SJSA1 (cell line): Measurements from ENCODE around the gene VEZF1. TPM values are rescaled to one million over a fixed set of nuclear protein-coding genes. Genes with fewer than 3 reads are reported as not detected.

Experiments used
- DNase-seq, 2 experiments: peaks; one replicate each; pipeline ENCODE4 v3.0.0-alpha.2; 2015 to 2020; ENCODE audit warnings: low spot score in 2 of 2, low read depth in 1 of 2
- H3K27ac ChIP-seq: fragments of 250-450 bp; sonication (Bioruptor Pico); 2 replicates; pipeline ENCODE4 v1.5.1; 2020; ENCODE audit warnings: mild to moderate bottlenecking, moderate library complexity
- H3K27me3 ChIP-seq: fragments of 250-450 bp; sonication (Bioruptor Pico); replicated peaks from 2 replicates; pipeline ENCODE4 v1.5.1; 2020; ENCODE audit warnings: mild to moderate bottlenecking, moderate library complexity
- H3K36me3 ChIP-seq: fragments of 250-450 bp; sonication (Bioruptor Pico); 2 replicates; pipeline ENCODE4 v1.5.1; 2020; ENCODE audit warnings: mild to moderate bottlenecking
- H3K4me1 ChIP-seq: fragments of 250-450 bp; sonication (Bioruptor Pico); replicated peaks from 2 replicates; pipeline ENCODE4 v1.6.1; 2021; ENCODE audit warnings: mild to moderate bottlenecking
- H3K4me3 ChIP-seq: fragments of 250-450 bp; sonication (Bioruptor Pico); 2 replicates; pipeline ENCODE4 v1.5.1; 2020; ENCODE audit warnings: mild to moderate bottlenecking
- H3K9me3 ChIP-seq: fragments of 250-450 bp; sonication (Bioruptor Pico); replicated peaks from 2 replicates; pipeline ENCODE4 v1.5.1; 2020; ENCODE audit warnings: mild to moderate bottlenecking
- total RNA-seq: library from RNA; depleted of rRNA; stranded (reverse); fragments of >200 nt; shearing (Covaris generic); gene quantifications from 2 replicates; pipeline ENCODE4 v1.2.3, GENCODE V29; 2014

The VEZF1 gene
- total RNA-seq, 1 experiment from 2014 or later: 116 TPM

DNA sequence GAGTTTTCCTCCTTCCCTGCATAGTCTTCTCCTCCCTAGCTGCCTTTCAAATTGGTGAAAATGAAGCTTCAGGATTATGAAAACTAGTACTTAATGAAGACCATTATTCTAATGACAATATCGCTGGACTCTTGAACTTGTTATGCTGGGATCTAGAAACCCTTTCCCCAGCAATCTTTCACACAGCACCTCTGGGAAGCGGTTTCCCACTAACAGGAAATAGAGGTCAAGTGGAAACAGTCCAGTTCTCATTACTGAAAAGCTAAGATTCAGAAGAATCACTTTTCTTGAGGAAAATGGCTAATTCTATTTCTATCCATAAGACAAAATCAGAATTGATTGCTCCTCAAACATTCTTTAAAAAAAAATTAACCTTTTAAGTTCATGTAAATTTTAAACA lies 2.0 kb upstream of the VEZF1 start:
- no peak overlapping the region for H3K27ac ChIP-seq

DNA sequence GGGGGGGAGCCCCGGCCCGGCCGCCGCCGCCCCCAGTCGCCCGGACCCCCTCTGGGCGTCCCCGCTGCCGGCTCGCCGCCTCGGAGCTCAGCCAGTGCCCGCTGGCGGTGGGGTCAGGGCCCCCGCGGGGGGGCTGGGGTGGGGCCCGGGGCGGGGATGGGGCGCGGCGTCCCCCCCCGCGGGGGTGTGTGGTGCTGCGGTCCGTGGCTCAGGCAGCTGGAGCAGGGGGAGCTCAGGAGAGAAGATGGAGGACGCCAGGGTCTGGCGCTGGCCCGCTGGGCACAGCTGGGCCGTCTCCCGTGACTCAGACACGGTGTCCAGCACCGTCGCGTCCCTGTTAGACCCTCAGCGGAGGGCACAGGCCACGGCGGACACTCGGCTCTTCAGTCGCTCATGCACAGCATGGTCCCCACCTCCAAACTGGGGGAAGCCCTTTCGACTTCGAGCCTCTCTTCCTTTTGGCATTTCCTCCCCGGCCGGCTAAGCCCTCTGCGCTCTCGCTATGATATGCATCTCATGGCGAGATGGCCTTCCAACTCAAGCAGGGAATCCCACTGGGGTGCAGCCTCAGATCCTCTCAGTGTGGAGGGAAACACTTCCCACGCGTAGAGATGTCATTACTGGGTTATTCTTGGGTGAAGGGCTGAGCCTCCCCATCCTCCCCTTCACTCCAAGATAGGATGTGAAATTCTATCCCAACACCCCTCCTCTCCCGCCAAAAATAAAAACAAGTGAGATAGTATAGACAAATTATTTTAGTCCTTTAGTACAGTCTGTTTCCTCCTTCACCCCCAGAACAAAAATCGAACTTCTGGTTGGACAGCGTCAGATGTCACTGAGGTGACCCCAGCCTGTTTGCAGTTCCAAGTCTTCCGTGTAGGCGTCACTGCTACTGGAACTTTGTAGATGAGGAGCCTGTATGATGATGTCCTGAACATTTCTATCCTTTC lies 522 bp upstream of the VEZF1 start:
- no peaks in the 10 kb centered on the region for H3K27me3 ChIP-seq
- peaks cover 52% of the 10 kb centered on the region for H3K36me3 ChIP-seq
- H3K27ac ChIP-seq: peak overlapping the region; percentile 91
- H3K4me3 ChIP-seq: peak overlapping the region; percentile 82
- peaks cover 48% of the 10 kb centered on the region for H3K4me1 ChIP-seq
- H3K9me3 ChIP-seq: no peaks in the 10 kb centered on the region
- DNase-seq: peak; percentile 85

More for the DNA sequence above, 2.0 kb upstream of the VEZF1 start:
- DNase-seq: no peak
- no peak overlapping the region for H3K4me3 ChIP-seq
- no peaks in the 10 kb centered on the region for H3K27me3 ChIP-seq
- peaks cover 47% of the 10 kb centered on the region for H3K36me3 ChIP-seq
- peaks cover 33% of the 10 kb centered on the region for H3K4me1 ChIP-seq
- H3K9me3 ChIP-seq: no peaks in the 10 kb centered on the region

DNA sequence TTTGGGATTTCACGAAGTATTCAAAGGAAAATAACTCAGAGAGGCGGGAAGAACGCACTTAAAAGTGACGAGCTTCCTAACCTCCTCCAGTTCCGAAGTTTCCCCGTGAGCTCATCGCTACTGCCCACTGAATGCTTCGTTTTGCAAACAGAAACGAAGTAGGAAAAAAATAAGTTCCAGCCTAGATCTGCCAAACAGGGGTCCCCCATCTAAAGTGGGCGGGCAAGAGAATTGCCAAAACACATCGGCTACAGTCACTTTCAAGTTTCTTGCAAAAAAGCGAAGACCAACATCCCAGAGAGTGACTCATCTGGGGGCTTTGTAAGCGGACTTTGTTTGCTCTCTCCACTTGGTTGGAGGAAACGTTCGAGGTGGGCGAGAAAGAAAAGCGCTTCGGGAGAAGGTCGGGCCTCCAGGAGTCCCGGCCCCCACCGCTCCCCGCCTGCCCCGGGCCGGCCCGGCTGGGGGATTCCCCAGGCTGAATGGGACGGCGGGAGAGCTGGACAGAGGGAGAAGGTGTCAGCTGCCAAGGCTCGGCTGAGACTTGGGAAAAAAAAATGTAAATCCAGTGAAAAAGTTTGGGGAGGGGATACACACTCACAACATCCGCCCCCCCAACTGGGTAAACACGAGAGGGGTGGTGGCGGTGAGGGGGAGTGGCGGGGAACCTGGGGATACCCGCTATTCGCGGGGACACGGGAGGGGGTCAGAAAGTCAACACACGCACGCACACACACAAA lies 1.0 kb downstream of the VEZF1 start:
- Histone ChIP-seq H3K27me3 (no peaks in the 10 kb centered on the region), H3K36me3 (peaks cover 56% of the 10 kb centered on the region), H3K27ac (peak overlapping the region; percentile 91), H3K4me1 (peaks cover 52% of the 10 kb centered on the region), H3K9me3 (no peaks in the 10 kb centered on the region), H3K4me3 (peak overlapping the region; percentile 82)
- peak; percentile 91 to 94 for DNase-seq

DNA sequence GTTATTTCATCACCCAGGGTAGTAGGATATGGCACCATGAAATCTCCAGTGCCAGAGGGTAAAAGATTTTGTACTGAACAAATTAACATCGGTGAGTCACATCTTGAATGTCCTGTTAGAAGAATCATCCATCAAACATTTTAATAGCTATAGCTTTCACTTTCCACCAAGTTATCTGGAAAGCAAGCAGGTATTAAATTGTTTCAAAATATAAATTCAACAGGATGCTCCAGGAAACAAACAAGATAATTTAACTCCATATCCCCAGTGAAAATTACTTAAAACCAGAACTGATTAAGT lies 2.4 kb downstream of the VEZF1 start:
- DNase-seq: peak in 1 of 2 experiments; percentile 60
- peaks cover 50% of the 10 kb centered on the region for H3K4me1 ChIP-seq

DNA sequence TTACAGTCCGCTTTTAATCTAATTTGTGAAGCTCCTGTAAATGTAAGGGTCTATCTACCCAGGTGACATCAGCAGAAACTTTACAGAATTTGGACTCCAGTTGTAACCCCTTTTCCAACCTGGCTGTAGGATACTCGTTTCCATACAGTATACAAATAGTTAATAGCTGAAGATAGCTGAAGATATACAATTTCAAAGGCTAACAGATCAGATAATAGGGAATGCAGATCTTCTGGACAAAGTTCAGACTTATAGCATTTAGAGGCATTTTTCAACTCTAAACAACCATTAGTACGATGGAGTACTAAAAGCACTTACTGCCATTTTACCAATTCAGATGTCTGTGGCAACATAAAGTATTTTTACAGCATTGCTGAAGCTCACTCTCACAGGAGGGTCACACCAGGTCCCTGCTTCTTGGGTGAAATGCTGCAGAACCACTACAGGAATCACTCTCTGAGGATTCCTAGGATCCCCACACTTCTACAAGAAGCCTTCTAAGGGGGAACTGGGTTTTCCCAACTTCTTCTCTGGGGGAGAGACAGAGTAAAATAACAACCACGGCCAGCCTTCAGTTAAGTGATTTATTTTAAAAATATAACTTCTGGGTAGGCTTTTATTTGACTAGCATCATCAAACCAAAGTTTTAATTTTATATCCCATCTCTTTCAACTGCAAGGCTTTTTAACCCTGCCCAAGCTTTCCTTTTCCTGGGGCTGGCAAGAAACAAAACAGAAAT lies 2.9 kb downstream of the VEZF1 start:
- peak overlapping the region; percentile 91 for H3K27ac ChIP-seq
- no peak overlapping the region for H3K4me3 ChIP-seq
- no peaks in the 10 kb centered on the region for H3K9me3 ChIP-seq
- H3K27me3 ChIP-seq: no peaks in the 10 kb centered on the region
- DNase-seq: no peak
- H3K36me3 ChIP-seq: peaks cover 69% of the 10 kb centered on the region
- H3K4me1 ChIP-seq: peaks cover 44% of the 10 kb centered on the region

More for the DNA sequence above, 2.4 kb downstream of the VEZF1 start:
- no peak overlapping the region for H3K4me3 ChIP-seq
- no peaks in the 10 kb centered on the region for H3K27me3 ChIP-seq
- H3K9me3 ChIP-seq: no peaks in the 10 kb centered on the region
- peak overlapping the region; percentile 91 for H3K27ac ChIP-seq
- H3K36me3 ChIP-seq: peaks cover 68% of the 10 kb centered on the region

DNA sequence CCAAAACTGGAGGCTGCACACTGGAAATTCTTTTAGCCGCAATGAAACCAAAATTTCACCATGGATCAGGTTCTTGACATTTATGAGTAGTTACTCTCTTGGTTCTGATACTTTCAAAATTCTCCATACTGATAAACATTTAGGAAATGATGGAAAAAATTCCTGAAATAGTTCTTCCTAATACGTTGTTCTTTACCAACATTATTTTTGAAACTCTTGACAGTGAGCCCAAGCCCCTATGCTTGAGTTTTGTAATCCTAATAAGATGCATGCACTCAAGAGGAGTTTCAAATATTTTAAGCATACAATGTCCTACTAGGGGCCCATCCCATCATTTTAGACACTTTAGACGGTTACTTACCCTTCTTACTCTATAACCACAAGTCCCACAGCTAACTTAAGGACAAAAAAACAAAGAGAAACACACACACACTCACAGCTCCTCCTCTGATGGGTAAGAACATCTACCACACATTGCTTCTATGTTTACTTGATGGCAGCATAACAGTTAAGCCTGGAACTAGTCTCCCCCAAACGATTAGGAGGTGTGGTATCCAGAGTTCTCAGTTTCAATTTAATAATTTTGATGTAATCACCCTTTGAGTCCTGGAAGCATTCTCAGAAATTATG lies 3.7 kb downstream of the VEZF1 start:
- no peak overlapping the region for H3K27ac ChIP-seq
- H3K4me1 ChIP-seq: peaks cover 37% of the 10 kb centered on the region
- no peaks in the 10 kb centered on the region for H3K9me3 ChIP-seq
- DNase-seq: peak in 1 of 2 experiments; percentile 41
- H3K27me3 ChIP-seq: no peaks in the 10 kb centered on the region
- H3K4me3 ChIP-seq: no peak overlapping the region
- peaks cover 69% of the 10 kb centered on the region for H3K36me3 ChIP-seq

DNA sequence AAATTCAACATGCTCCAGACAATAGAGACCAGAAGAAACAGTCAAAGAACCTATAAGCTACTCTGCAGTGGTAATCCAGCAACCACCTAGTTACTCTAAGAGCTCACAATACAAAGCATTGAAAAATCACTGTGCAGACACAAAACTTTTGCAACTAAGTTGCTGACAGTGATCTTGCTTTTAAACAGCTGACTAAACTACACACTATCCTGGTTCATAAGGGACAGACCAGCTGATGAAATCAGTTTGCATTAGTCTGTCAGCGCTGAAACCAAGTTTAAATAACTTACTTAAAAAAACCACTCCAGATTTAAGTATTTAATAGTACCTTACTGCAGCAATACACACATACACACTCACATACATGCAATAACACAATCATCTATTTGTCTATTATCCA lies 4.6 kb downstream of the VEZF1 start:
- H3K27ac ChIP-seq: no peak overlapping the region
- H3K4me3 ChIP-seq: no peak overlapping the region

DNA sequence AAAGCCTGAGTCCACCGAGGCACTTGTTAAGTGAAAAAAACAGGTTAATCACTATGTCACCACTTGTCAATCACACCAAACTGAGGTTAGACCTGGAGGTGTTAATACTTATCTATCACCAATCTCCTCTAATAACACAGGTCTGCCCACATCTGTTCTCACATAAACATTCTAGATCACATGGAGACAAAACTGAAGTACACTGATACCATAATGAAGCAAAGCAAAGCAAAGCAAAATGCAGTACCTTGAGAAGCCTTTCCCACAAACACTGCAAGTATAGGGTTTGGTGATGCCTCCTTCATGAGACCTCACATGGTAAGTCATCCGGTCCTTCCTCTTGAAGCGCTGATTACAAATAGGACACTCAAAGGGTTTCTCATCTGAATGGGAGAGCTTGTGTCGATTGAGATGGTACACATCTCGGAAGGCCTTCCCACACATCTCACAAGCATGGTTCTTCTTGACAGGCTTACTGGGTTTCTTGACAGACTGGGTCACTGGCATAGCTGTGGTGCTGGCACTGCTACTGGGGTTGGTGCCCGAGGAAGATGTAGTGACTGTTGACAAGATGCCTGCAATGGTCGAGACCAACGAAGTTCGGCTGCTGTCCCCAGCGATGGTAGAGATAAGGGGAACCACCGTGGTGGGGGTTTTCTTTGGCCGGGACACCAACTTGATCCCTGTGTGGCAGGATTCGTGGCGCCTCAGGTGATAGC lies 5.4 kb downstream of the VEZF1 start:
- Histone ChIP-seq H3K4me1 (peaks cover 27% of the 10 kb centered on the region), H3K36me3 (peaks cover 77% of the 10 kb centered on the region), H3K9me3 (no peaks in the 10 kb centered on the region), H3K4me3 (no peak overlapping the region), H3K27ac (no peak overlapping the region), H3K27me3 (no peaks in the 10 kb centered on the region)
- no peak for DNase-seq

More for the DNA sequence above, 4.6 kb downstream of the VEZF1 start:
- peaks cover 28% of the 10 kb centered on the region for H3K4me1 ChIP-seq
- H3K36me3 ChIP-seq: peaks cover 71% of the 10 kb centered on the region
- H3K9me3 ChIP-seq: no peaks in the 10 kb centered on the region
- no peaks in the 10 kb centered on the region for H3K27me3 ChIP-seq
- DNase-seq: no peak

DNA sequence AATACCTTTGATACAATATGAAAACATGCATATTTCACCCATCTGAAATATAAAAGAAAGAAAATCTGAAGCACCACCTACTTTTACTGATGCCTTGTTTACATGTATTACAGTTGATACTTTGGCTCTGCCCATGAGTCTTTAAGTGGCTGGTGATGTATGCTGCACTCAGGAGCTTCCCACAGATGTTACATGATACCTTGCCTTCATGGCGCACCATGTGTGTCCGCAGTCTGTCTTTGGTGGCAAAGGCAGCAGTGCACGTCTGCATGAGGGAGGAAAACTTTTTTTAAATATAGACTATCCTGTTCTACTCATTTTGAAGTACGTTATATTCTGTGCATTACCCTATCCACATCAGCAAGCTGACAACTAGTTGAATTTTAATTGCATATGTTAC lies 7.5 kb downstream of the VEZF1 start:
- H3K4me3 ChIP-seq: no peak overlapping the region
- H3K27ac ChIP-seq: no peak overlapping the region
- peaks cover 96% of the 10 kb centered on the region for H3K36me3 ChIP-seq
- H3K4me1 ChIP-seq: peaks cover 23% of the 10 kb centered on the region
- no peaks in the 10 kb centered on the region for H3K27me3 ChIP-seq
- H3K9me3 ChIP-seq: no peaks in the 10 kb centered on the region
- no peak for DNase-seq

DNA sequence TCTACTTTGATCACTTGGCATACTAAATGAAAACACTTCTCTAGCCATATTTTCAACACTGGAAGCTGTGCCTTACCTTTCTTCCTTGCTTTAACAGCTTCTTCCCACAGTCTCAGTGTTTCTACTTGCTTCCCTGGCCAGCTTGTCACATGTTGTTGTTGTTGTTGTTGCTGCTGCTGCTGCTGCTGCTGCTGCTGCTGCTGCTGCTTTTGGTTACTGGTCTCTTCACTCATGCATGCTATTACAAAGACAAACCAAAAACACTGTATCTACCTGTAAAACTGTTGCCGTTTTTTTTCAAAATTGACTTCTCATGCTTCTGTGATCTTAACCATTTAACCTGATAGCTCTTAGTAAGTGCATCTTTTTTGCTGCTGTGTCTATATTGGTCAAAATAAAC lies 9.0 kb downstream of the VEZF1 start:
- Histone ChIP-seq H3K4me1 (peaks cover 9% of the 10 kb centered on the region), H3K27ac (no peak overlapping the region), H3K27me3 (no peaks in the 10 kb centered on the region), H3K9me3 (no peaks in the 10 kb centered on the region), H3K4me3 (no peak overlapping the region), H3K36me3 (peaks cover 97% of the 10 kb centered on the region)
- DNase-seq: no peak

DNA sequence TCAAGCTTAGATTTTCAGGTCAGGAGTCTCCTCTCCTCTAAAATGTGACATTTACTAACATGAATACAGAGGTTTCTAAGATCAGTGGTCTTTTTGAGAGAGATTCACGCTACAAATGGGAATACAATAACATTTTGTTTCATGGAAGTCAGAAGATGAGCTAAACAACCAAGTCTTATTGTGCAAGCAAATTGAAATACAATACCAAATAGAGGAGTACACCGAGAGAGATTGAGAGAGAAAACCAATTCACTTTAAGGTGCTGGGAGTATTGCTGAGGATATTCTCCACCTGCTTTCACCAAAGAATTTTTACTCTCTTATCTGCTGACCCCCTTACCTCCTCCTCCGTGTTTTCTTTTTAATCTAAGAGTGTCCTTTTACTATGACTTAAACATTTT lies 11.5 kb downstream of the VEZF1 start:
- H3K36me3 ChIP-seq: peaks cover 93% of the 10 kb centered on the region

DNA sequence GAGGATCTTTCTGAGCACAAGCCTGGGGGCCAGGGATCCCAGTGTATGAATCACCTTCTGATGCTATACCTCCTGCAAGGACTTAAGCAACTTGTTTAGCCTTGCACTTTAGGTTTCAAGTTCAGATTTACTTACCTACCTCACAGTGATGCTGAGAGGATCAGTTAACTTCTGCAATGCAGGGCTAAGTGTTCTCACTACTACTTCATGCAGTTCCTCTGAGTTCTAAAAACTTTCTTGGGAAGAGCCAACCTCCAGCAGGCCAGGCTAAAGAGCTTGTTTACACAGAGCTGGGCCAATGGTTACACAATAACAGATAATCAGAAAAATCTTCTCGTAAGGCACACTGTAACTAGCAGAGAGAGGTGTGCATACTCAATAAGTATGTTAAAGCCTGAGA lies 13.0 kb downstream of the VEZF1 start:
- no peak for DNase-seq
- Histone ChIP-seq H3K4me3 (no peak overlapping the region), H3K9me3 (no peaks in the 10 kb centered on the region), H3K36me3 (peaks cover 85% of the 10 kb centered on the region), H3K27ac (no peak overlapping the region), H3K27me3 (no peaks in the 10 kb centered on the region), H3K4me1 (peaks cover 11% of the 10 kb centered on the region)

More for the DNA sequence above, 11.5 kb downstream of the VEZF1 start:
- no peaks in the 10 kb centered on the region; the same call in 1 of the 2 replicates for H3K4me1 ChIP-seq
- H3K27me3 ChIP-seq: no peaks in the 10 kb centered on the region
- no peaks in the 10 kb centered on the region for H3K9me3 ChIP-seq
- H3K27ac ChIP-seq: no peak overlapping the region
- DNase-seq: no peak
- no peak overlapping the region for H3K4me3 ChIP-seq
